A549 (cell line): ENCODE measurements around the gene OR14J1. TPM values are rescaled to one million over a fixed set of nuclear protein-coding genes. Genes with fewer than 3 reads are reported as not detected.
"Not testable (repeated sequence)": the region's sequence is repeated elsewhere in the genome, so short reads cannot be mapped to it uniquely, and the experiment has no call there.

Experiments
- ATAC-seq, 2 experiments: fragments of 200-7000 bp in 1 of 2; fragments of >200 bp in 1 of 2; cut with Nextera tagmentation in 1 of 2; cut with Tn5 transposase in 1 of 2; 3 replicates each; pipeline versions ENCODE4 v1.8.0 to v1.9.1; 2018 to 2020; ENCODE audit warnings: mild to moderate bottlenecking in 1 of 2, moderate library complexity in 1 of 2
- CTCF ChIA-PET: fragments of 300-600 bp; sonication (Branson Sonifier 250); formaldehyde crosslinking; extraction: SDS; loops from one replicate; lab custom pipeline; 2021; ENCODE audit warnings: antibody characterized with exemption, inconsistent platforms; lab: Yijun Ruan, JAX
- POLR2A ChIA-PET: fragments of 350-600 bp; formaldehyde crosslinking; extraction: SDS; loops from one replicate; lab custom pipeline; 2021; ENCODE audit warnings: antibody characterized with exemption, inconsistent platforms; lab: Yijun Ruan, JAX
- DNase-seq, 2 experiments: peaks; one replicate each; pipeline versions ENCODE4 v3.0.0 to v3.0.0-alpha.2; 2011 to 2016; ENCODE audit warnings: low read depth in 1 of 2, low spot score in 1 of 2
- FAIRE-seq: peaks from 2 replicates; lab custom pipeline; 2011; peaks lifted over from hg19 to GRCh38; lab: Jason Lieb, UNC
- H3K27ac ChIP-seq, 2 experiments: fragments of >200 bp; sonication (Bioruptor Twin); formaldehyde crosslinking; 3 replicates each; pipeline ENCODE4 v1.5.1; 2016 to 2017
- H3K4me1 ChIP-seq: fragments of >200 bp; sonication (Bioruptor Twin); formaldehyde crosslinking; 3 replicates; pipeline ENCODE4 v1.6.1; 2016
- H3K4me2 ChIP-seq: fragments of >200 bp; sonication (Bioruptor Twin); formaldehyde crosslinking; 3 replicates; pipeline ENCODE4 v1.6.1; 2016
- H3K4me3 ChIP-seq: fragments of >200 bp; sonication (Bioruptor Twin); formaldehyde crosslinking; 3 replicates; pipeline ENCODE4 v1.5.1; 2016
- H3K9me3 ChIP-seq: fragments of >200 bp; sonication (Bioruptor Twin); formaldehyde crosslinking; 3 replicates; pipeline ENCODE4 v1.6.1; 2016
- BCL3 ChIP-seq: fragments of >200 bp; sonication (Bioruptor Twin); formaldehyde crosslinking; IDR thresholded peaks from 3 replicates; pipeline ENCODE4 v1.6.1; 2016
- BHLHE40 ChIP-seq: IDR thresholded peaks from 2 replicates; pipeline ENCODE4 v1.6.1; 2012; ENCODE audit warnings: low read depth, low read length, inconsistent platforms
- CBX2 ChIP-seq: fragments of 200-600 bp; sonication (generic); IDR thresholded peaks from 2 replicates; pipeline ENCODE4 v1.6.1; 2016; ENCODE audit warnings: low read depth, mild to moderate bottlenecking, borderline replicate concordance
- EHF ChIP-seq: fragments of 250-450 bp; sonication (Bioruptor Pico); IDR thresholded peaks from 2 replicates; pipeline ENCODE4 v1.5.0; 2020; ENCODE audit warnings: mild to moderate bottlenecking
- EHMT2 ChIP-seq: fragments of 200-600 bp; sonication (generic); IDR thresholded peaks from 2 replicates; pipeline ENCODE4 v1.6.1; 2016; ENCODE audit warnings: antibody characterized with exemption, low read depth, mild to moderate bottlenecking, moderate library complexity
- FOSB ChIP-seq: fragments of 250-450 bp; sonication (Bioruptor Pico); IDR thresholded peaks from 2 replicates; pipeline ENCODE4 v1.5.0; 2020; ENCODE audit warnings: mild to moderate bottlenecking, moderate library complexity
- GATA3 ChIP-seq: IDR thresholded peaks from 2 replicates; pipeline ENCODE4 v1.6.1; 2012; ENCODE audit warnings: borderline replicate concordance
- HDAC2 ChIP-seq: fragments of 200-600 bp; sonication (generic); IDR thresholded peaks from 2 replicates; pipeline ENCODE4 v1.6.1; 2016
- HOXB5 ChIP-seq: fragments of 250-450 bp; sonication (Bioruptor Pico); IDR thresholded peaks from 2 replicates; pipeline ENCODE4 v1.5.0; 2020; ENCODE audit warnings: mild to moderate bottlenecking, moderate library complexity
- MAFK ChIP-seq: fragments of 450-650 bp; IDR thresholded peaks from 2 replicates; pipeline ENCODE4 v1.6.1; 2014; ENCODE audit not compliant: partially characterized antibody
- MAZ ChIP-seq: fragments of 150-350 bp; IDR thresholded peaks from 2 replicates; pipeline ENCODE4 v1.6.1; 2014; ENCODE audit warnings: antibody characterized with exemption, low read depth, low read length, borderline replicate concordance
- NPAS2 ChIP-seq: fragments of 250-450 bp; sonication (Bioruptor Pico); IDR thresholded peaks from 2 replicates; pipeline ENCODE4 v1.8.0; 2022; ENCODE audit warnings: mild to moderate bottlenecking, moderate library complexity, borderline replicate concordance
- NR3C1 ChIP-seq: fragments of >200 bp; sonication (Bioruptor Twin); formaldehyde crosslinking; IDR thresholded peaks from 3 replicates; pipeline ENCODE4 v1.6.1; 2017
- PBX3 ChIP-seq: IDR thresholded peaks from 2 replicates; pipeline ENCODE4 v1.6.1; 2012
- PHF8 ChIP-seq: fragments of 200-600 bp; sonication (generic); IDR thresholded peaks from 2 replicates; pipeline ENCODE4 v1.6.1; 2016; ENCODE audit warnings: low read depth, mild to moderate bottlenecking, antibody characterized with exemption, moderate library complexity, borderline replicate concordance
- RAD21 ChIP-seq, 2 experiments: fragments of >200 bp in 1 of 2; sonication (Bioruptor Twin) in 1 of 2; formaldehyde crosslinking in 1 of 2; IDR thresholded peaks in 1 of 2; conservative IDR thresholded peaks in 1 of 2; 2 replicates in 1 of 2; 3 replicates in 1 of 2; pipeline ENCODE4 v1.6.1; 2012 to 2018; ENCODE audit warnings: inconsistent platforms in 1 of 2
- RCOR1 ChIP-seq: fragments of 150-350 bp; IDR thresholded peaks from 2 replicates; pipeline ENCODE4 v1.6.1; 2014; ENCODE audit warnings: antibody characterized with exemption, low read length, low read depth
- ZSCAN20 ChIP-seq: fragments of 250-450 bp; sonication (Bioruptor Pico); IDR thresholded peaks from 2 replicates; pipeline ENCODE4 v1.8.0; 2022; ENCODE audit warnings: mild to moderate bottlenecking, moderate library complexity
- WGBS: methylation state at CpG from one replicate; pipeline ENCODE4 v1.1.6; 2017; ENCODE audit errors: missing lambda C conversion rate; 5-methylcytosine and 5-hydroxymethylcytosine counted together
- polyA plus RNA-seq, 4 experiments: library from polyadenylated mRNA; depleted of rRNA in 3 of 4; stranded (reverse); fragments of >200 nt; fragmentation: RNase III in 1 of 4; extraction: RNeasy Plus Mini Kit Qiagen cat#74134 plus additional on column Dnase treatment in 1 of 4; gene quantifications; 2 replicates in 3 of 4; 3 replicates in 1 of 4; pipeline ENCODE4 v1.2.3, GENCODE V29; 2011 to 2017

OR14J1 gene
- polyA plus RNA-seq, 2 of the 4 experiments (the other 2 are of a cell fraction), result not detected

GRCh38 chr6:29295623-29296022 lies 5.9 kb upstream of the OR14J1 start:
- ChIA-PET POLR2A (no interaction called here), CTCF (no interaction called here)
- DNase-seq, result no peak
- no peak for TF ChIP-seq PBX3
- no peak for TF ChIP-seq HOXB5 (CRISPR knock-in tag)
- TF ChIP-seq MAFK, result no peak
- TF ChIP-seq EHMT2, result no peak
- no peak for TF ChIP-seq BHLHE40
- no peak for TF ChIP-seq HDAC2
- TF ChIP-seq FOSB, result no peak
- no peak for TF ChIP-seq ZSCAN20 (CRISPR knock-in tag)
- TF ChIP-seq RCOR1, result no peak
- TF ChIP-seq NPAS2 (CRISPR knock-in tag), result no peak
- no peak for TF ChIP-seq RAD21 (conservative IDR thresholded peaks at IDR 0.05 in 1 of 2, IDR thresholded peaks at IDR 0.05 in 1 of 2)
- TF ChIP-seq GATA3, result no peak
- TF ChIP-seq NR3C1, result no peak
- no peak for TF ChIP-seq EHF (CRISPR knock-in tag)
- no peak for TF ChIP-seq BCL3
- no peaks in the 10 kb centered on the region for H3K9me3 ChIP-seq
- H3K4me3 ChIP-seq, result no peak overlapping the region
- H3K4me2 ChIP-seq, result no peak overlapping the region
- 17% methylated on average over 1 of the region's 7 CpGs for WGBS
- no peak overlapping the region for H3K27ac ChIP-seq
- H3K4me1 ChIP-seq, result no peaks in the 10 kb centered on the region
- no peak for ATAC-seq
- no peak for FAIRE-seq

GRCh38 chr6:29319931-29320330 lies 18.4 kb downstream of the OR14J1 start:
- DNase-seq (no peak), FAIRE-seq (no peak), ATAC-seq (no peak)
- ChIA-PET CTCF (no interaction called here), POLR2A (no interaction called here)
- 16% methylated on average over 2 of the region's 2 CpGs for WGBS
- Histone ChIP-seq H3K4me1 (no peaks in the 10 kb centered on the region), H3K27ac (no peak overlapping the region), H3K4me2 (no peak overlapping the region), H3K4me3 (no peak overlapping the region), H3K9me3 (no peaks in the 10 kb centered on the region)
- TF ChIP-seq CBX2 (no peak), HDAC2 (no peak), MAZ (no peak), RAD21 (conservative IDR thresholded peaks at IDR 0.05 in 1 of 2, IDR thresholded peaks at IDR 0.05 in 1 of 2) (no peak)

GRCh38 chr6:29323332-29323731 lies 21.8 kb downstream of the OR14J1 start:
- H3K4me2 ChIP-seq, DNase-seq, POLR2A ChIA-PET, H3K4me1 ChIP-seq, FAIRE-seq, ATAC-seq, H3K27ac ChIP-seq, H3K4me3 ChIP-seq, H3K9me3 ChIP-seq, CTCF ChIA-PET: not testable (repeated sequence)

- CTCF ChIA-PET, result no interaction called here
- H3K9me3 ChIP-seq, result no peaks in the 10 kb centered on the region
These were observed 24.3 kb downstream of the OR14J1 start for GRCh38 chr6:29325777-29326176.

More at GRCh38 chr6:29325777-29326176, 24.3 kb downstream of the OR14J1 start:
- H3K4me2 ChIP-seq, result no peak overlapping the region
- TF ChIP-seq HDAC2 (no peak), MAZ (no peak), PBX3 (no peak), PHF8 (no peak)
- no peak overlapping the region for H3K4me3 ChIP-seq
- FAIRE-seq, result no peak
- DNase-seq, result no peak
- 1% methylated on average over 4 of the region's 4 CpGs for WGBS
- H3K4me1 ChIP-seq, result no peaks in the 10 kb centered on the region
- POLR2A ChIA-PET, result no interaction called here
- no peak for ATAC-seq
- H3K27ac ChIP-seq, result no peak overlapping the region
